ENCODE data around the gene ABLIM3.
"Not testable (repeated sequence)": the region's sequence is repeated elsewhere in the genome, so short reads cannot be mapped to it uniquely, and the experiment has no call there.

The ABLIM3 gene

GRCh38 chr5:149160291-149160787, 19.0 kb downstream of the ABLIM3 start:
- FAIRE-seq = no peak

GRCh38 chr5:149161026-149161687, 19.9 kb downstream of the ABLIM3 start:
- no peak for FAIRE-seq

- no peak for FAIRE-seq
Observed at GRCh38 chr5:149161850-149162249, 20.6 kb downstream of the ABLIM3 start.

GRCh38 chr5:149162401-149163084, 21.2 kb downstream of the ABLIM3 start:
- FAIRE-seq = no peak

GRCh38 chr5:149164731-149165130, 23.4 kb downstream of the ABLIM3 start:
- FAIRE-seq = no peak

GRCh38 chr5:149166128-149166527, 24.8 kb downstream of the ABLIM3 start:
- no peak for FAIRE-seq

GRCh38 chr5:149166591-149167100, 25.4 kb downstream of the ABLIM3 start:
- no peak for FAIRE-seq

- FAIRE-seq = no peak
Observed at GRCh38 chr5:149168276-149168906, 27.1 kb downstream of the ABLIM3 start.

- no peak for FAIRE-seq
Observed at GRCh38 chr5:149170299-149170698, 29.0 kb downstream of the ABLIM3 start.

- no peak for FAIRE-seq
Observed at GRCh38 chr5:149172261-149172660, 31.0 kb downstream of the ABLIM3 start.

- FAIRE-seq = no peak
Observed at GRCh38 chr5:149172709-149173505, 31.6 kb downstream of the ABLIM3 start.

GRCh38 chr5:149174847-149175234, 33.5 kb downstream of the ABLIM3 start:
- no peak for FAIRE-seq

GRCh38 chr5:149175346-149176105, 34.2 kb downstream of the ABLIM3 start:
- no peak for FAIRE-seq

GRCh38 chr5:149177339-149177843, 36.1 kb downstream of the ABLIM3 start:
- no peak for FAIRE-seq

GRCh38 chr5:149177911-149178565, 36.7 kb downstream of the ABLIM3 start:
- no peak for FAIRE-seq

GRCh38 chr5:149181732-149182131, 40.4 kb downstream of the ABLIM3 start:
- FAIRE-seq = no peak

- FAIRE-seq = no peak
Observed at GRCh38 chr5:149182241-149182640, 40.9 kb downstream of the ABLIM3 start.

- FAIRE-seq = no peak
Observed at GRCh38 chr5:149185067-149185466, 43.8 kb downstream of the ABLIM3 start.

- no peak for FAIRE-seq
Observed at GRCh38 chr5:149186506-149186905, 45.2 kb downstream of the ABLIM3 start.

- FAIRE-seq = not testable (repeated sequence)
Observed at GRCh38 chr5:149187617-149188016, 46.3 kb downstream of the ABLIM3 start.

GRCh38 chr5:149188383-149188782, 47.1 kb downstream of the ABLIM3 start:
- FAIRE-seq = no peak
